SK-N-SH (cell line): ENCODE measurements around the gene UBQLN3. TPM values are rescaled to one million over a fixed set of nuclear protein-coding genes. Genes with fewer than 3 reads are reported as not detected.

Source experiments
- CTCF ChIA-PET: fragments of 300-600, 350-600 bp; formaldehyde crosslinking; extraction: SDS; loops from one replicate; lab custom pipeline; 2021; lab: Yijun Ruan, JAX
- POLR2A ChIA-PET: fragments of 350-600 bp; sonication (Branson Sonifier 250); formaldehyde crosslinking; extraction: SDS; loops from one replicate; lab custom pipeline; 2020; ENCODE audit warnings: antibody characterized with exemption, inconsistent platforms; lab: Yijun Ruan, JAX
- DNase-seq: peaks from one replicate; pipeline ENCODE4 v3.0.0; 2012
- H2AFZ ChIP-seq: fragments of 200-600 bp; sonication (generic); 2 replicates; pipeline ENCODE4 v1.8.1; 2016; ENCODE audit warnings: antibody characterized with exemption, mild to moderate bottlenecking, low read depth
- H3F3A ChIP-seq: fragments of 200-600 bp; sonication (generic); replicated peaks from 2 replicates; pipeline ENCODE3; 2016; ENCODE audit warnings: antibody characterized with exemption, mild to moderate bottlenecking; ENCODE audit not compliant: insufficient read depth
- H3K27ac ChIP-seq, 2 experiments: fragments of 200-500 bp in 1 of 2; fragments of 200-600 bp in 1 of 2; sonication (Bioruptor generic) in 1 of 2; sonication (generic), shearing (Covaris generic) in 1 of 2; 2 replicates each; pipeline versions ENCODE4 v1.5.1 to v1.6.1; 2014 to 2016; ENCODE audit warnings: low read depth in 2 of 2, inconsistent platforms in 1 of 2, low read length in 1 of 2, mild to moderate bottlenecking in 1 of 2, mixed read lengths in 1 of 2
- H3K27me3 ChIP-seq: fragments of 200-600 bp; sonication (generic), shearing (Covaris generic); 2 replicates; pipeline ENCODE4 v1.6.1; 2016; ENCODE audit warnings: mixed run types; ENCODE audit not compliant: insufficient read depth
- H3K36me3 ChIP-seq, 2 experiments: fragments of 200-500 bp in 1 of 2; fragments of 200-600 bp in 1 of 2; sonication (Bioruptor generic) in 1 of 2; sonication (generic) in 1 of 2; replicated peaks in 1 of 2; 2 replicates each; pipeline versions ENCODE3 to v1.5.1; 2014 to 2016; ENCODE audit warnings: low read length in 1 of 2, mild to moderate bottlenecking in 1 of 2; ENCODE audit not compliant: insufficient read depth in 2 of 2, control insufficient read depth in 1 of 2
- H3K4me1 ChIP-seq, 2 experiments: fragments of 200-500 bp in 1 of 2; fragments of 200-600 bp in 1 of 2; sonication (Bioruptor generic) in 1 of 2; sonication (generic), shearing (Covaris generic) in 1 of 2; 2 replicates each; pipeline versions ENCODE4 v1.5.1 to v1.6.1; 2014 to 2016; ENCODE audit warnings: low read depth in 1 of 2, low read length in 1 of 2, mixed run types in 1 of 2; ENCODE audit not compliant: insufficient read depth in 2 of 2, control insufficient read depth in 1 of 2
- H3K4me2 ChIP-seq: fragments of 200-600 bp; sonication (generic), shearing (Covaris generic); 2 replicates; pipeline ENCODE4 v1.6.1; 2017; ENCODE audit warnings: mixed run types
- H3K4me3 ChIP-seq, 2 experiments: fragments of 200-500 bp in 1 of 2; fragments of 200-600 bp in 1 of 2; sonication (Bioruptor generic) in 1 of 2; sonication (generic), shearing (Covaris generic) in 1 of 2; 2 replicates each; pipeline versions ENCODE4 v1.5.1 to v1.8.1; 2014 to 2016; ENCODE audit warnings: low read depth in 2 of 2, inconsistent platforms in 1 of 2, low read length in 1 of 2, mild to moderate bottlenecking in 1 of 2, mixed read lengths in 1 of 2, moderate library complexity in 1 of 2
- H3K79me2 ChIP-seq: fragments of 200-600 bp; sonication (generic); 2 replicates; pipeline ENCODE4 v1.8.1; 2017; ENCODE audit warnings: mild to moderate bottlenecking; ENCODE audit not compliant: insufficient read depth
- H3K9ac ChIP-seq: fragments of 200-600 bp; sonication (generic); 2 replicates; pipeline ENCODE4 v1.6.1; 2017; ENCODE audit warnings: mixed run types
- H3K9me2 ChIP-seq: fragments of 200-600 bp; sonication (generic); 2 replicates; pipeline ENCODE4 v1.6.1; 2017; ENCODE audit warnings: mixed run types
- H3K9me3 ChIP-seq: fragments of 200-600 bp; sonication (generic); 2 replicates; pipeline ENCODE4 v1.6.1; 2017; ENCODE audit warnings: mixed run types, mild to moderate bottlenecking, moderate library complexity
- H4K20me1 ChIP-seq: fragments of 200-600 bp; sonication (generic); 2 replicates; pipeline ENCODE4 v1.6.1; 2017; ENCODE audit warnings: mild to moderate bottlenecking, mixed run types; ENCODE audit not compliant: insufficient read depth
- EP300 ChIP-seq, 2 experiments: IDR thresholded peaks; 2 replicates each; pipeline versions ENCODE4 v1.4.0 to v1.6.1; 2012; ENCODE audit warnings: borderline replicate concordance in 1 of 2, low read depth in 1 of 2, low read length in 1 of 2
- EZH2phosphoT487 ChIP-seq: fragments of 200-600 bp; sonication (generic); IDR thresholded peaks from 2 replicates; pipeline ENCODE4 v1.6.1; 2017; ENCODE audit warnings: low read depth, mixed run types, mild to moderate bottlenecking, antibody characterized with exemption, moderate library complexity, borderline replicate concordance
- FOXM1 ChIP-seq: IDR thresholded peaks from 2 replicates; pipeline ENCODE4 v1.4.0; 2012; ENCODE audit warnings: low read depth, mild to moderate bottlenecking
- GABPA ChIP-seq: IDR thresholded peaks from 2 replicates; pipeline ENCODE4 v1.4.0; 2012; ENCODE audit warnings: low read depth, mild to moderate bottlenecking
- GATA2 ChIP-seq: sonication (generic); formaldehyde crosslinking; IDR thresholded peaks from 2 replicates; pipeline ENCODE4 v1.5.0; 2020; ENCODE audit warnings: mild to moderate bottlenecking, missing genetic modification reagents
- MEF2A ChIP-seq: IDR thresholded peaks from 2 replicates; pipeline ENCODE4 v1.4.0; 2012; ENCODE audit warnings: low read depth, borderline replicate concordance
- NRF1 ChIP-seq: IDR thresholded peaks from 2 replicates; pipeline ENCODE4 v1.6.1; 2012; ENCODE audit warnings: low read depth, mild to moderate bottlenecking, low read length
- RAD21 ChIP-seq: IDR thresholded peaks from 2 replicates; pipeline ENCODE4 v1.6.1; 2012; ENCODE audit warnings: mild to moderate bottlenecking, low read length
- RCOR1 ChIP-seq: fragments of 150-350 bp; IDR thresholded peaks from 2 replicates; pipeline ENCODE4 v1.6.1; 2017; ENCODE audit warnings: antibody characterized with exemption, low read length
- RFX5 ChIP-seq: IDR thresholded peaks from 2 replicates; pipeline ENCODE4 v1.6.1; 2012; ENCODE audit warnings: mild to moderate bottlenecking, improper control_type of control experiment, low read length
- RXRA ChIP-seq: IDR thresholded peaks from 2 replicates; pipeline ENCODE4 v1.4.0; 2012; ENCODE audit warnings: low read depth, mild to moderate bottlenecking, borderline replicate concordance
- SIN3A ChIP-seq: IDR thresholded peaks from 2 replicates; pipeline ENCODE4 v1.6.1; 2012; ENCODE audit warnings: low read depth, mild to moderate bottlenecking, low read length, moderate library complexity, borderline replicate concordance
- SMC3 ChIP-seq: IDR thresholded peaks from 2 replicates; pipeline ENCODE4 v1.6.1; 2012; ENCODE audit warnings: low read depth, low read length, improper control_type of control experiment
- TAF1 ChIP-seq: IDR thresholded peaks from 2 replicates; pipeline ENCODE4 v1.6.1; 2012; ENCODE audit warnings: low read depth, mild to moderate bottlenecking, low read length, moderate library complexity, borderline replicate concordance
- TCF12 ChIP-seq: IDR thresholded peaks from 2 replicates; pipeline ENCODE4 v1.4.0; 2012
- WGBS: methylation state at CpG from one replicate; pipeline ENCODE4 v1.1.6; 2017; ENCODE audit warnings: low lambda C conversion rate; 5-methylcytosine and 5-hydroxymethylcytosine counted together
- polyA plus RNA-seq, 3 experiments: library from polyadenylated mRNA; depleted of rRNA; stranded (reverse); fragments of >200 nt; gene quantifications; 2 replicates each; pipeline ENCODE4 v1.2.3, GENCODE V29; 2012
- TF ChIP-seq, protein P1 (sequence below): IDR thresholded peaks from 2 replicates; pipeline ENCODE4 v1.4.0; 2012; ENCODE audit warnings: low read depth
- TF ChIP-seq, protein P2 (sequence below): fragments of 150-350 bp; IDR thresholded peaks from 2 replicates; pipeline ENCODE4 v1.6.1; 2016; ENCODE audit warnings: mild to moderate bottlenecking, low read depth, low read length
- TF ChIP-seq, protein P3 (sequence below): IDR thresholded peaks from 2 replicates; pipeline ENCODE4; 2012
- TF ChIP-seq, protein P4 (sequence below): fragments of 200-600 bp; sonication (generic); IDR thresholded peaks from 2 replicates; pipeline ENCODE4 v1.6.1; 2017; ENCODE audit warnings: antibody characterized with exemption, mild to moderate bottlenecking, moderate library complexity

The UBQLN3 gene
- polyA plus RNA-seq (2012; rRNA removed) = not detected in 2 replicates
- not detected in 2 replicates for polyA plus RNA-seq (2012; cell fraction: cytosol; rRNA removed)
- not detected in 2 replicates for polyA plus RNA-seq (2012; cell fraction: nucleus; rRNA removed)

DNA sequence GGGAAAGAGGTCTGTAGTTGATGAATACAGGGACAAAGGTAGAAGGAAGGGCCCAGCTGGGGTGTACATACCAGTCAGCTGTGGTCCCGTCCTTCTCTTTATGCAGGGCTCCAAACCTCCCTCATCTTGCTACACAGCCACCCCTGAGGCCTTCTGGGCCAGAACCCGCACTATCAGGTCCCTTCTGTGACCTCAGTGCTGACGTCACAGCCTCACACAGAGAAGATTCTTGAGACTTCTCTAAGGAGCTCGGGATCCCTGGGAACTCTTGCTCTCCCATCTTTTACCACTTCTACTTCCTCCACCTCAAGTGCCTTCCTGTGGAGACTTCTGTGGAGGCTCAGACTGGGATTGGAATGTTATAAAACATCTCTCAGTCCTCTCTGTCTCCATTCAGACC is at the start of gene UBQLN3:
Gene UBQLN3 (minus strand): TSS at position 155 of the 400 bp plus-strand sequence. CDS start 399 bp downstream, outside the sequence.
- POLR2A ChIA-PET = no interaction called here

DNA sequence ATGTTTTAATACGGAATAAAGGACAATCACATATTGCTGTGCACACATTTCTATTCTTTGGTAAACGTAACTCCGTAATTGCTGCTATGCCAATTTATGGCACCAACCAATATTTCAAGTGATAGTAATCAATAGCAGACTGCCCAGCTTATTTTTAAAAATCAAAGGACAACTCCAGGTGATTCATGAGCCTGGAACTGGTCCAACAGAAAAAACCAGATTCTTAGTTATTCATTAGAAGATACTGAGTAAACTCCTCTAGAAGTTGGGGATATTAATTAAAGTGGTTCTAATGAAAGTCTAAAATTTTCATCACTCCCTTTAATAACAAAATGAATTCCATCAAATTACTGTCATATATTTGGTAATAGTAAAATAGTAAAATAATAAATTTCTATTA is 48.0 kb upstream of the UBQLN3 start:
- ChIA-PET CTCF (no interaction called here), POLR2A (no interaction called here)
- DNase-seq = no peak
- H3K4me1 ChIP-seq = no peaks in the 10 kb centered on the region
- no peak overlapping the region for H2AFZ ChIP-seq
- WGBS = 21% methylated on average over 3 of the region's 3 CpGs
- no peak overlapping the region for H3K4me3 ChIP-seq
- H3K36me3 ChIP-seq = no peaks in the 10 kb centered on the region
- H3K79me2 ChIP-seq = no peaks in the 10 kb centered on the region; the same call in 1 of the 2 replicates
- H3K9me2 ChIP-seq = no peaks in the 10 kb centered on the region
- no peak overlapping the region for H3K9ac ChIP-seq
- H3K4me2 ChIP-seq = no peak overlapping the region
- H3K27me3 ChIP-seq = peaks cover 16% of the 10 kb centered on the region; the same call in 1 of the 2 replicates
- H3F3A ChIP-seq = no peaks in the 10 kb centered on the region
- H3K9me3 ChIP-seq = no peaks in the 10 kb centered on the region
- TF ChIP-seq EZH2phosphoT487 (no peak), TAF1 (no peak), GABPA (no peak), RAD21 (no peak), RFX5 (no peak), RCOR1 (no peak), SMC3 (no peak), RXRA (no peak), FOXM1 (no peak), GATA2 (no peak)
- TF ChIP-seq, protein P1, sequence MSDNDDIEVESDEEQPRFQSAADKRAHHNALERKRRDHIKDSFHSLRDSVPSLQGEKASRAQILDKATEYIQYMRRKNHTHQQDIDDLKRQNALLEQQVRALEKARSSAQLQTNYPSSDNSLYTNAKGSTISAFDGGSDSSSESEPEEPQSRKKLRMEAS = no peak
- TF ChIP-seq, all 33 proteins: peak for 0
- Histone ChIP-seq H3K27ac (no peak overlapping the region), H4K20me1 (no peaks in the 10 kb centered on the region)

More for the DNA sequence above, at the start of gene UBQLN3:
- Histone ChIP-seq H3K36me3 (no peaks in the 10 kb centered on the region), H3K4me2 (no peak within 1 kb of the TSS), H3K9me3 (no peaks in the 10 kb centered on the region), H3F3A (no peaks in the 10 kb centered on the region), H2AFZ (no peak within 1 kb of the TSS), H3K79me2 (no peaks in the 10 kb centered on the region), H3K4me3 (no peak within 1 kb of the TSS), H3K27me3 (no peaks in the 10 kb centered on the region), H3K9ac (no peak within 1 kb of the TSS), H3K9me2 (no peaks in the 10 kb centered on the region), H3K27ac (no peak within 1 kb of the TSS), H3K4me1 (no peaks in the 10 kb centered on the region; a peak in 1 of 4 replicates), H4K20me1 (no peaks in the 10 kb centered on the region)
- CTCF ChIA-PET = no interaction called here
- WGBS = 10% methylated on average over 2 of the region's 4 CpGs
- no peak for TF ChIP-seq EZH2phosphoT487
- TF ChIP-seq, protein P2, sequence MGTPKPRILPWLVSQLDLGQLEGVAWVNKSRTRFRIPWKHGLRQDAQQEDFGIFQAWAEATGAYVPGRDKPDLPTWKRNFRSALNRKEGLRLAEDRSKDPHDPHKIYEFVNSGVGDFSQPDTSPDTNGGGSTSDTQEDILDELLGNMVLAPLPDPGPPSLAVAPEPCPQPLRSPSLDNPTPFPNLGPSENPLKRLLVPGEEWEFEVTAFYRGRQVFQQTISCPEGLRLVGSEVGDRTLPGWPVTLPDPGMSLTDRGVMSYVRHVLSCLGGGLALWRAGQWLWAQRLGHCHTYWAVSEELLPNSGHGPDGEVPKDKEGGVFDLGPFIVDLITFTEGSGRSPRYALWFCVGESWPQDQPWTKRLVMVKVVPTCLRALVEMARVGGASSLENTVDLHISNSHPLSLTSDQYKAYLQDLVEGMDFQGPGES = no peak
- TF ChIP-seq, protein P1 = no peak
- TF ChIP-seq, protein P3, sequence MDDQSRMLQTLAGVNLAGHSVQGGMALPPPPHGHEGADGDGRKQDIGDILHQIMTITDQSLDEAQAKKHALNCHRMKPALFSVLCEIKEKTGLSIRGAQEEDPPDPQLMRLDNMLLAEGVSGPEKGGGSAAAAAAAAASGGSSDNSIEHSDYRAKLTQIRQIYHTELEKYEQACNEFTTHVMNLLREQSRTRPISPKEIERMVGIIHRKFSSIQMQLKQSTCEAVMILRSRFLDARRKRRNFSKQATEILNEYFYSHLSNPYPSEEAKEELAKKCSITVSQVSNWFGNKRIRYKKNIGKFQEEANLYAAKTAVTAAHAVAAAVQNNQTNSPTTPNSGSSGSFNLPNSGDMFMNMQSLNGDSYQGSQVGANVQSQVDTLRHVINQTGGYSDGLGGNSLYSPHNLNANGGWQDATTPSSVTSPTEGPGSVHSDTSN = no peak
- TF ChIP-seq RXRA = no peak
- TF ChIP-seq NRF1 = no peak
- TF ChIP-seq RCOR1 = no peak
- TF ChIP-seq SIN3A = no peak
- TF ChIP-seq SMC3 = no peak
- TF ChIP-seq MEF2A = no peak
- no peak for TF ChIP-seq RFX5
- TF ChIP-seq, protein P4, sequence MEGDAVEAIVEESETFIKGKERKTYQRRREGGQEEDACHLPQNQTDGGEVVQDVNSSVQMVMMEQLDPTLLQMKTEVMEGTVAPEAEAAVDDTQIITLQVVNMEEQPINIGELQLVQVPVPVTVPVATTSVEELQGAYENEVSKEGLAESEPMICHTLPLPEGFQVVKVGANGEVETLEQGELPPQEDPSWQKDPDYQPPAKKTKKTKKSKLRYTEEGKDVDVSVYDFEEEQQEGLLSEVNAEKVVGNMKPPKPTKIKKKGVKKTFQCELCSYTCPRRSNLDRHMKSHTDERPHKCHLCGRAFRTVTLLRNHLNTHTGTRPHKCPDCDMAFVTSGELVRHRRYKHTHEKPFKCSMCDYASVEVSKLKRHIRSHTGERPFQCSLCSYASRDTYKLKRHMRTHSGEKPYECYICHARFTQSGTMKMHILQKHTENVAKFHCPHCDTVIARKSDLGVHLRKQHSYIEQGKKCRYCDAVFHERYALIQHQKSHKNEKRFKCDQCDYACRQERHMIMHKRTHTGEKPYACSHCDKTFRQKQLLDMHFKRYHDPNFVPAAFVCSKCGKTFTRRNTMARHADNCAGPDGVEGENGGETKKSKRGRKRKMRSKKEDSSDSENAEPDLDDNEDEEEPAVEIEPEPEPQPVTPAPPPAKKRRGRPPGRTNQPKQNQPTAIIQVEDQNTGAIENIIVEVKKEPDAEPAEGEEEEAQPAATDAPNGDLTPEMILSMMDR = no peak
- TF ChIP-seq TCF12 = no peak
- no peak for TF ChIP-seq EP300 (IDR thresholded peaks at IDR 0.05; ENCODE audit: borderline replicate concordance in 1 of 2, low read depth in 1 of 2, low read length in 1 of 2)
- DNase-seq = no peak
